Measurements from ENCODE around the gene E2F7. TPM values are rescaled to one million over a fixed set of nuclear protein-coding genes. Genes with fewer than 3 reads are reported as not detected.

Gene E2F7
- total and polyA plus RNA-seq, 2 experiments from 2014 or later: 31.8 to 40.3 TPM

DNA sequence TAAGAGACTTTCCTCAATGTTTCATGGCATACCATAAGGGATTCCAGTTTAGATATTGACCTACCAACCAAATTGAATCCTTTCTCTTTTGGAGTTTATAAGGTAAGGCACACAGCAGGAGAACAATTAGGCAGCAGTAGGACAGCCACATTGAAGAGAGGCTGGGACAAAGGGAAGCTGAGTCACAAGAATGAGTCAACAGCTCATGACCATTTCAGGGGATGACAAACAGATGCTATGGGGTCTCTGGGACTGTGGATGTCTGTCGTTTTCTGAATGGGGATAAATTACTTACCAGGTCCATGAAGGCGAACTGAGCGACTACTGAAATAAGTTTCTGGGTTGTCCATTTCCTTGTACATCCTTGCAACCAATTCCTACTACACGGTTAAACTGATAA is 48.6 kb upstream of the E2F7 start (continued):
- no peak for TF ChIP-seq POLR2AphosphoS5 (IDR thresholded peaks at IDR 0.05; ENCODE audit: low read depth)
- no peak for TF ChIP-seq ZNF114 (CRISPR knock-in tag; IDR thresholded peaks at IDR 0.05)
- no peak for TF ChIP-seq NANOG (IDR thresholded peaks at IDR 0.05; ENCODE audit: borderline replicate concordance)
- no peak for TF ChIP-seq EZH2 (IDR thresholded peaks at IDR 0.05; ENCODE audit: low read depth, unreplicated experiment)
- TF ChIP-seq, protein P1, sequence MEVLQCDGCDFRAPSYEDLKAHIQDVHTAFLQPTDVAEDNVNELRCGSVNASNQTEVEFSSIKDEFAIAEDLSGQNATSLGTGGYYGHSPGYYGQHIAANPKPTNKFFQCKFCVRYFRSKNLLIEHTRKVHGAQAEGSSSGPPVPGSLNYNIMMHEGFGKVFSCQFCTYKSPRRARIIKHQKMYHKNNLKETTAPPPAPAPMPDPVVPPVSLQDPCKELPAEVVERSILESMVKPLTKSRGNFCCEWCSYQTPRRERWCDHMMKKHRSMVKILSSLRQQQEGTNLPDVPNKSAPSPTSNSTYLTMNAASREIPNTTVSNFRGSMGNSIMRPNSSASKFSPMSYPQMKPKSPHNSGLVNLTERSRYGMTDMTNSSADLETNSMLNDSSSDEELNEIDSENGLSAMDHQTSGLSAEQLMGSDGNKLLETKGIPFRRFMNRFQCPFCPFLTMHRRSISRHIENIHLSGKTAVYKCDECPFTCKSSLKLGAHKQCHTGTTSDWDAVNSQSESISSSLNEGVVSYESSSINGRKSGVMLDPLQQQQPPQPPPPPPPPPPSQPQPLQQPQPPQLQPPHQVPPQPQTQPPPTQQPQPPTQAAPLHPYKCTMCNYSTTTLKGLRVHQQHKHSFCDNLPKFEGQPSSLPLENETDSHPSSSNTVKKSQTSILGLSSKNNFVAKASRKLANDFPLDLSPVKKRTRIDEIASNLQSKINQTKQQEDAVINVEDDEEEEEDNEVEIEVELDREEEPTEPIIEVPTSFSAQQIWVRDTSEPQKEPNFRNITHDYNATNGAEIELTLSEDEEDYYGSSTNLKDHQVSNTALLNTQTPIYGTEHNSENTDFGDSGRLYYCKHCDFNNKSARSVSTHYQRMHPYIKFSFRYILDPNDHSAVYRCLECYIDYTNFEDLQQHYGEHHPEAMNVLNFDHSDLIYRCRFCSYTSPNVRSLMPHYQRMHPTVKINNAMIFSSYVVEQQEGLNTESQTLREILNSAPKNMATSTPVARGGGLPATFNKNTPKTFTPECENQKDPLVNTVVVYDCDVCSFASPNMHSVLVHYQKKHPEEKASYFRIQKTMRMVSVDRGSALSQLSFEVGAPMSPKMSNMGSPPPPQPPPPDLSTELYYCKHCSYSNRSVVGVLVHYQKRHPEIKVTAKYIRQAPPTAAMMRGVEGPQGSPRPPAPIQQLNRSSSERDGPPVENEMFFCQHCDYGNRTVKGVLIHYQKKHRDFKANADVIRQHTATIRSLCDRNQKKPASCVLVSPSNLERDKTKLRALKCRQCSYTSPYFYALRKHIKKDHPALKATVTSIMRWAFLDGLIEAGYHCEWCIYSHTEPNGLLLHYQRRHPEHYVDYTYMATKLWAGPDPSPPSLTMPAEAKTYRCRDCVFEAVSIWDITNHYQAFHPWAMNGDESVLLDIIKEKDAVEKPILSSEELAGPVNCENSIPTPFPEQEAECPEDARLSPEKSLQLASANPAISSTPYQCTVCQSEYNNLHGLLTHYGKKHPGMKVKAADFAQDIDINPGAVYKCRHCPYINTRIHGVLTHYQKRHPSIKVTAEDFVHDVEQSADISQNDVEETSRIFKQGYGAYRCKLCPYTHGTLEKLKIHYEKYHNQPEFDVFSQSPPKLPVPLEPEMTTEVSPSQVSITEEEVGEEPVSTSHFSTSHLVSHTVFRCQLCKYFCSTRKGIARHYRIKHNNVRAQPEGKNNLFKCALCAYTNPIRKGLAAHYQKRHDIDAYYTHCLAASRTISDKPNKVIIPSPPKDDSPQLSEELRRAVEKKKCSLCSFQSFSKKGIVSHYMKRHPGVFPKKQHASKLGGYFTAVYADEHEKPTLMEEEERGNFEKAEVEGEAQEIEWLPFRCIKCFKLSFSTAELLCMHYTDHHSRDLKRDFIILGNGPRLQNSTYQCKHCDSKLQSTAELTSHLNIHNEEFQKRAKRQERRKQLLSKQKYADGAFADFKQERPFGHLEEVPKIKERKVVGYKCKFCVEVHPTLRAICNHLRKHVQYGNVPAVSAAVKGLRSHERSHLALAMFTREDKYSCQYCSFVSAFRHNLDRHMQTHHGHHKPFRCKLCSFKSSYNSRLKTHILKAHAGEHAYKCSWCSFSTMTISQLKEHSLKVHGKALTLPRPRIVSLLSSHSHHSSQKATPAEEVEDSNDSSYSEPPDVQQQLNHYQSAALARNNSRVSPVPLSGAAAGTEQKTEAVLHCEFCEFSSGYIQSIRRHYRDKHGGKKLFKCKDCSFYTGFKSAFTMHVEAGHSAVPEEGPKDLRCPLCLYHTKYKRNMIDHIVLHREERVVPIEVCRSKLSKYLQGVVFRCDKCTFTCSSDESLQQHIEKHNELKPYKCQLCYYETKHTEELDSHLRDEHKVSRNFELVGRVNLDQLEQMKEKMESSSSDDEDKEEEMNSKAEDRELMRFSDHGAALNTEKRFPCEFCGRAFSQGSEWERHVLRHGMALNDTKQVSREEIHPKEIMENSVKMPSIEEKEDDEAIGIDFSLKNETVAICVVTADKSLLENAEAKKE (CRISPR knock-in tag; IDR thresholded peaks at IDR 0.05): no peak
- TF ChIP-seq, protein P2, sequence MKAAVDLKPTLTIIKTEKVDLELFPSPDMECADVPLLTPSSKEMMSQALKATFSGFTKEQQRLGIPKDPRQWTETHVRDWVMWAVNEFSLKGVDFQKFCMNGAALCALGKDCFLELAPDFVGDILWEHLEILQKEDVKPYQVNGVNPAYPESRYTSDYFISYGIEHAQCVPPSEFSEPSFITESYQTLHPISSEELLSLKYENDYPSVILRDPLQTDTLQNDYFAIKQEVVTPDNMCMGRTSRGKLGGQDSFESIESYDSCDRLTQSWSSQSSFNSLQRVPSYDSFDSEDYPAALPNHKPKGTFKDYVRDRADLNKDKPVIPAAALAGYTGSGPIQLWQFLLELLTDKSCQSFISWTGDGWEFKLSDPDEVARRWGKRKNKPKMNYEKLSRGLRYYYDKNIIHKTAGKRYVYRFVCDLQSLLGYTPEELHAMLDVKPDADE (IDR thresholded peaks at IDR 0.05): no peak
- no peak for TF ChIP-seq EZH2phosphoT487 (IDR thresholded peaks at IDR 0.05; ENCODE audit: unreplicated experiment)

DNA sequence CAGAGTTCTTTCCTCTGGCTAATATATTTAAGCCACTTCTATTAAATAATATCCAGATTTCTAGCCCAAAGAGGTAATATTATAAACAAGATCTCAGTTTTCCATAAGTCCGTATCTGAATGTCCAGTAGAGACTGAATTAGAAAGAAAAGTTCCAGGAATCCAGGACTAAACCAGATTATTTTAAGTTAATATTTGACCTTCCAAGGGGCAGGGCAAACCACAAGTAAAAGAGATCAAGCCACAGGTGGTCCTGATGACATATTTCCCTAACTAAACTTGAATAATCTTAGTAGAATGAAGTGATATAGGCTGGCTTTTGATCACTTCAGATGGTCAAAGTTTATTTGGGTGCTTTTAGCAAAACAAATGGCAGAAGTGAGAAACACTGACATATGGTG is 43.3 kb upstream of the E2F7 start:
- Histone ChIP-seq H3K9me2 (ENCODE audit: insufficient read depth) (no peaks in the 10 kb centered on the region; the same call in 1 of the 2 replicates), H3F3A (replicated peaks; ENCODE audit: low read depth) (no peaks in the 10 kb centered on the region), H4K20me1 (replicated peaks; ENCODE audit: insufficient read depth) (no peaks in the 10 kb centered on the region), H3K27ac (ENCODE audit: low read depth) (no peak overlapping the region), H2AFZ (no peak overlapping the region), H3K4me2 (no peak overlapping the region), H3K4me1 (ENCODE audit: insufficient read depth) (no peaks in the 10 kb centered on the region), H3K36me3 (ENCODE audit: insufficient read depth) (no peaks in the 10 kb centered on the region), H3K4me3 (no peak overlapping the region), H3K27me3 (ENCODE audit: insufficient read depth) (no peaks in the 10 kb centered on the region), H3K79me2 (replicated peaks; ENCODE audit: insufficient read depth) (no peaks in the 10 kb centered on the region)
- Mint-ChIP-seq H3K27me3 (ENCODE audit: insufficient read depth, low read depth, poor library complexity) (no peaks in the 10 kb centered on the region), H3K36me3 (ENCODE audit: low read depth) (no peaks in the 10 kb centered on the region), H3K27ac (no peak overlapping the region), H3K4me3 (no peak overlapping the region), H3K4me1 (no peaks in the 10 kb centered on the region; the same call in 2 of the 3 replicates), H3K9me3 (peaks cover 9% of the 10 kb centered on the region; the same call in 1 of the 3 replicates)
- ATAC-seq (no peak), DNase-seq (ENCODE audit: low spot score) (no peak)
- TF ChIP-seq, protein P2 (IDR thresholded peaks at IDR 0.05): no peak
- TF ChIP-seq EZH2 (IDR thresholded peaks at IDR 0.05; ENCODE audit: low read depth, unreplicated experiment): no peak
- no peak for TF ChIP-seq JUNB (IDR thresholded peaks at IDR 0.05; ENCODE audit: unreplicated experiment)
- TF ChIP-seq, protein P3, sequence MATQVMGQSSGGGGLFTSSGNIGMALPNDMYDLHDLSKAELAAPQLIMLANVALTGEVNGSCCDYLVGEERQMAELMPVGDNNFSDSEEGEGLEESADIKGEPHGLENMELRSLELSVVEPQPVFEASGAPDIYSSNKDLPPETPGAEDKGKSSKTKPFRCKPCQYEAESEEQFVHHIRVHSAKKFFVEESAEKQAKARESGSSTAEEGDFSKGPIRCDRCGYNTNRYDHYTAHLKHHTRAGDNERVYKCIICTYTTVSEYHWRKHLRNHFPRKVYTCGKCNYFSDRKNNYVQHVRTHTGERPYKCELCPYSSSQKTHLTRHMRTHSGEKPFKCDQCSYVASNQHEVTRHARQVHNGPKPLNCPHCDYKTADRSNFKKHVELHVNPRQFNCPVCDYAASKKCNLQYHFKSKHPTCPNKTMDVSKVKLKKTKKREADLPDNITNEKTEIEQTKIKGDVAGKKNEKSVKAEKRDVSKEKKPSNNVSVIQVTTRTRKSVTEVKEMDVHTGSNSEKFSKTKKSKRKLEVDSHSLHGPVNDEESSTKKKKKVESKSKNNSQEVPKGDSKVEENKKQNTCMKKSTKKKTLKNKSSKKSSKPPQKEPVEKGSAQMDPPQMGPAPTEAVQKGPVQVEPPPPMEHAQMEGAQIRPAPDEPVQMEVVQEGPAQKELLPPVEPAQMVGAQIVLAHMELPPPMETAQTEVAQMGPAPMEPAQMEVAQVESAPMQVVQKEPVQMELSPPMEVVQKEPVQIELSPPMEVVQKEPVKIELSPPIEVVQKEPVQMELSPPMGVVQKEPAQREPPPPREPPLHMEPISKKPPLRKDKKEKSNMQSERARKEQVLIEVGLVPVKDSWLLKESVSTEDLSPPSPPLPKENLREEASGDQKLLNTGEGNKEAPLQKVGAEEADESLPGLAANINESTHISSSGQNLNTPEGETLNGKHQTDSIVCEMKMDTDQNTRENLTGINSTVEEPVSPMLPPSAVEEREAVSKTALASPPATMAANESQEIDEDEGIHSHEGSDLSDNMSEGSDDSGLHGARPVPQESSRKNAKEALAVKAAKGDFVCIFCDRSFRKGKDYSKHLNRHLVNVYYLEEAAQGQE (IDR thresholded peaks at IDR 0.05; ENCODE audit: unreplicated experiment): no peak
- no peak for TF ChIP-seq CREB1 (CRISPR knock-in tag; IDR thresholded peaks at IDR 0.05; ENCODE audit: low read depth)
- TF ChIP-seq STAT1 (IDR thresholded peaks at IDR 0.05; ENCODE audit: unreplicated experiment): no peak
- no peak for TF ChIP-seq ZNF331 (CRISPR knock-in tag; IDR thresholded peaks at IDR 0.05; ENCODE audit: low read depth)

All from GM23338 (cell line).